Mucosa of gallbladder (tissue), 1 donor: Measurements from ENCODE around the gene PLAC8. TPM values are rescaled to one million over a fixed set of nuclear protein-coding genes. Genes with fewer than 3 reads are reported as not detected.
"Not testable (repeated sequence)": the region's sequence is repeated elsewhere in the genome, so short reads cannot be mapped to it uniquely, and the experiment has no call there.

ENCODE experiments used
- DNase-seq: peaks from one replicate; pipeline ENCODE4 v3.0.0-alpha.2; 2020; ENCODE audit warnings: low spot score
- total RNA-seq: library from RNA; stranded (reverse); gene quantifications from one replicate; pipeline ENCODE4 v1.2.1, GENCODE V29; 2021
- donor health status: DM: no; HTN: no; CAD: no.

PLAC8 gene
- total RNA-seq: 8.2 TPM

DNA sequence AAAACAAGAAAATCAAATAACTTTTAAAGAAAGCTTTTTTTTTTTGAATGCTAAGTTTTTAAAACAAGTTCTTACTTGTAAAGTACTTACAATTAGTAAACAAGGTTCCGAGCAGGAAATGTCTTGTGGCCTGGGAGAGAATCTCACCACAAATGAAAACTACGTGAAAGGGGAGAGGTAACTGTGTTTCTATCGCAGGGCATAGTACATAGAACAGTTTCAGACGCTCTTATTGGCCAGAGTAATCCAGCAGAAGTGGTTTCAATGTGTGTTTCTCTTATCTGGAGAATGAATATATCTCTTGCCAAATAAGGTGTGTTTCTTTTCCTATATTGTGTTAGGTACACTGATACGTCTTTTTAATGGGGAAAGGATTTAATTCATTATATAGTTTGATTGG lies at the start of gene PLAC8:
Gene PLAC8, minus strand, starts transcription at position 154 of the 400 bp plus-strand sequence. CDS start 6,808 bp downstream, outside the sequence.
- DNase-seq: no peak

DNA sequence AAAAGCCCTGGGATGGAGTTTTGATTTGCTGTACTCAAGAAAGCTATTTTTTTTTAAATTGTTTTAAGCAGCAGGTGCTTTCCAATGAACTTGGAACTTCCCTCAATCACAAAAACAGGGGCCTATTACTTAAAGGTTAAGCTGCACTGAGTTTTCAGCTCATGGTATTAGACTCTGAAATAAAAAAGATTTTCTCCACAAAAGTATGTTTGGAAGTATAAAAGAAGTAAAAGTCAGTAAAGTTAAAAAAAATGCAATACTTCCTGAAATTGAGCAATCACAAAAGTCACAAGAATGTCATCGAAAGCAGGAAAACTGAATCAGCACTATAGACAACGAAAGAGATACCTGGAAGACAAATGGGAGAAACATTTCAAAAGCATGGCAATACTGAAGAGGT lies 38.9 kb upstream of the PLAC8 start:
- no peak for DNase-seq

DNA sequence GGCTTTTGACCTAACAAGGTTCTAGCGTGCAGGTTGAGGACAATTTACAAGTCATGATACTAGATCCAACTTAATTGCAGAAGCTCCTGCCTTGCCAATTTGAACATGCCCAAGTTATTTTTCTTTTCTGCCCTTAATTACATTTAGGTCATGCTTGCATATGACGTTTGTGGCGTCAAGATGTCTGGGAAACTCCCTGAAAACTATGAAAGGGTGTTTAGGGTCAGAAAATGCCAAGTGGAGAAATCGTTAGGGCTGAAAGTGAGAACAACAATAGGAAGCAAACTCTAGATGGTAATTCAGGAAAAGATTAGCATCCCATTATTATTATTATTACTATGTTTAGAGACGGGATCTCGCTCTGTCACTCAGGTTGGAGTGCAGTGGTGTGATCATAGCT lies 38.2 kb upstream of the PLAC8 start:
- no peak for DNase-seq

- no peak for DNase-seq
Observed at GRCh38 chr4:83151651-83152050, 37.1 kb upstream of the PLAC8 start.

GRCh38 chr4:83150653-83151330 lies 36.3 kb upstream of the PLAC8 start:
- DNase-seq: no peak

GRCh38 chr4:83149865-83150652 lies 35.5 kb upstream of the PLAC8 start:
- no peak for DNase-seq

- DNase-seq: no peak
Observed at GRCh38 chr4:83146841-83147240, 32.3 kb upstream of the PLAC8 start.

DNA sequence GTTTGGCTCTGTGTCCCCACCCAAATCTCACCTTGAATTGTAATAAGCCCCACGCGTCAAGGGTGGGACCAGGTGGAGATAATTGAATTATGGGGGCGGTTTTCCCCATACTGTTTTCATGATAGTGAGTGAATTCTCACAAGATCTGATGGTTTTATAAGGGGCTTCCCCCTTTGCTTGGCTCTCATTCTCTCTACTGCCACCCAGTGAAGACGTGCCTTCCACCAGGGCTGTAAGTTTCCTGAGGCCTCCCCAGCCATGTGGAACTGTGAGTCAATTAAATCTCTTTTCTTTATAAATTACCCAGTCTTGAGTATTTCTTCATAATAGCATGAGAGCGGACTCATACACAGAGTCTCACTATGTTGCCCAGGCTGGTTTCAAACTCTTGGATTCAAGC lies 31.2 kb upstream of the PLAC8 start:
- DNase-seq: not testable (repeated sequence)

GRCh38 chr4:83139514-83140156 lies 25.1 kb upstream of the PLAC8 start:
- no peak for DNase-seq

GRCh38 chr4:83138946-83139345 lies 24.4 kb upstream of the PLAC8 start:
- DNase-seq: no peak

- no peak for DNase-seq
Observed at GRCh38 chr4:83132065-83132464, 17.5 kb upstream of the PLAC8 start.

- no peak for DNase-seq
Observed at GRCh38 chr4:83129264-83129663, 14.7 kb upstream of the PLAC8 start.

DNA sequence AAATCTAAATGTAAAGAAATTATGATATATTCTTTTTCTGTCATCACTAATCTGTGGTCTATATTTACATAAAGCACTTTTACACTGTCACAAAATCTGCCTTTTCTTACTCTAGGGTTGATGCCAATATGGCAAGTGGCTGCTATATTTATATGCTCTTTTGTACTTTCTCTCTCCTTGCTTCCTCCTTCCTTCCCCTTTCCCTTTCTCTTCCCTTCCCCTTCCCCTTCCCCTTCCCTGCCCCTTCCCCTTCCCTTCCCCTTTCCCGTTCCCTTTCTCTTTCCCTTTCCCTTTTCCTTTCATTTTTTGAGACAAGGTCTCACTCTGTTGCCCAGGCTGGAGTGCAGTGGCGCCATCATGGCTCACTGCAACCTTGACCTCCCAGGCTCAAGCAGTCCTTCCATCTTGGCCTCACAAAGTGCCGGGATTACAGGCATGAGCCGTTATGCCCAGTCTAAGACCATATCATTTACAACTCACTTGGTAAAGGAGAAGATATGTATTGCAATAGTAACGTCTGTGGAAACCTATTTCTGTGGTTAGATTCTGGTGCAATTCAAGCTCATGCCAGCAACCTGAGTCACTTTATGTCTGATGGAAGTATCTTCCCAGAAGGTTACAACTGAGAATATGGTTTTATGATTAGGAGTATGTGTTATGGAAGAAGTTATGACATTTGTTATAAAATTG lies 13.9 kb upstream of the PLAC8 start:
- no peak for DNase-seq

DNA sequence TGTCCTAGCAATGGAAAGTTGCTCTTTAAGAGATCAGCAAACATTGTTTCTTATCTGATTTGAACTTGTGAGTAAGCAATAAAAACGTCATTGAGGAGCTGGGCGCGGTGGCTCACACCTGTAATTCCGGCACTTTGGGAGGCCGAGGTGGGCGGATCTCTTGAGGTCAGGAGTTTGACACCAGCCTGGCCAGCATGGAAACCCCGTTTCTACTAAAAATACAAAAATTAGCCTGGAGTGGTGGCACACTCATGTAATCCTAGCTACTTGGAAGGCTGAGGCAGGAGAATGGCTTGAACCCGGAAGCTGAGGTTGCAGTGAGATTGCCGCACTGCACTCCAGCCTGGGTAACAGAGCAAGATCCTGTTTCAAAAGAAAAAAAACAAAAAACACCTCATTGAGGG lies 11.2 kb upstream of the PLAC8 start:
- no peak for DNase-seq

DNA sequence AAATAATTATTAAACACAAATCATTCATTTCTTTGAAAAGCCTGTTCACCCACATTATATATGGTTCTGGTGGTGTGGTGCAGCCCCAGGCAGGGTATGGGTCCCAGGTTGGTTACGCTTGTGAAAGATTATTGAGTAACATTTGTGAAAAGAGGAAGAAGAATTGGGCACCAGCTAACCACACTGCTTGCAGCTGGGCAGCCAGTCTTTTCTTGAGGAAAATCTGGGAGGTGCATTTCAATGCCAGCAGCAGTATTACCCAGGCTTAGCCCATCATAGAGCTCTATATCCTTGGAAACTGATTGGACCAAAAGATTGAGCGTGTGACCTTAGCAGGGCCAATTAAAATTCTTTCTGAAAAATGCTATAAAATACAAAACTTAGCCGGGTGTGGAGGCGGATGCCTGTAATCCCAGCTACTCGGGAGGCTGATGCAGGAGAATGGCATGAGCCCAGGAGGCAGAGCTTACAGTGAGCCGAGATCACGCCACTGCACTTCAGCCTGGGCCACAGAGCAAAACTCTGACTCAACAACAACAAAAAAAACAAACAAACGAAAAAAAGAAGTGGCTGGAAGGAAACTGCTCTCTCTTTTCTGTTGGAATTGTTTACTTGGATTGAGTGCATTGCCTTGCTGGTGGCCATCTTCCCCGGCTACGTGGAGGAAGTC lies 9.7 kb upstream of the PLAC8 start:
- no peak for DNase-seq

DNA sequence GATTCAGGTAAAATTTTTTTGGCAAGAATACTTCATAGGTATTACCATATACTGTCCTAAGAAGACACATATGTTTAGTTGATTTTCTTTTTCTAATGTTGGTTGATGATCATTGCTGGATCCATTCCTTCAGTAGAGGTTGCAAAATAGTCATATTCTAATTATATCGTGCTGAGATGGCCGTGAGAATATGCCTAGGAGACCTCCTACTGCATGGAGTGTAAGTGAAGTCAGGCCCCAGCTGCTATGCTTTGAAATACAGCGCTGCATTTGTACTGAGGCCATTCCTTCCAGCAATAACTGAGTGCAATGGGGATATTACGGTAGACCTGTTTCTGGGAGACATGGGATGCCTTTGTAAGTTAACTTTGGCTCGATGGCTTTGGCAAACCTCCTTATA lies 6.7 kb upstream of the PLAC8 start:
- DNase-seq: no peak

- DNase-seq: no peak
Observed at GRCh38 chr4:83118869-83119268, 4.3 kb upstream of the PLAC8 start.

DNA sequence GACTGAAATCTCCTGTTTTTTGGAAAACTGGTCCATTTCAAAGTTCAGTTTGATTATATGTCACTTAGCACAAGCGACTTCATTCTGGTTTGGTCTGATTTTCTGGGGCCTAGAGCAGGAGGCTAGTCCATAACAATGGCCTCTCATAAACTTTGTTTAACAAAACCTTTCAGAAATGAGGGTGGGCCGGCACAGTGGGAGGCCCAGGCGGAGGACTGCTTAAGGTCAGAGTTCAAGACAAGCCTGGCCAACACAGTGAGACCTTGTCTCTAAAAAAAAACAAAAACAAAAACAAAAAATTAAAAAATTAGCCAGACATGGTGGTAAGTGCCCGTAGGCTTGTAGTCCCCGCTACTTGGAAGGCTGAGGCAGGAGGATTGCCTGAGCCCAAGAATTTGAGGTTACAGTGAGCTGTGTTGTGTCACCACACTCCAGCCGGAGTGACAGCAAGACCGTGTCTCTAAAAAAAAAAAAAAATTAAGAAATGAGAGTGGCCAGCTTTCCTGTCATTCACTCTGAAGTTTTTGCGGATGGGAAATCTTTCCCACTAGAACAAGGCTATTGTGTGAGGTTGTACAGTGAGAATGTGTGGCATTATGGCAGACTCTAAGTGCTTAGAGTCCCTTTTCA lies 1.2 kb upstream of the PLAC8 start:
- DNase-seq: no peak

DNA sequence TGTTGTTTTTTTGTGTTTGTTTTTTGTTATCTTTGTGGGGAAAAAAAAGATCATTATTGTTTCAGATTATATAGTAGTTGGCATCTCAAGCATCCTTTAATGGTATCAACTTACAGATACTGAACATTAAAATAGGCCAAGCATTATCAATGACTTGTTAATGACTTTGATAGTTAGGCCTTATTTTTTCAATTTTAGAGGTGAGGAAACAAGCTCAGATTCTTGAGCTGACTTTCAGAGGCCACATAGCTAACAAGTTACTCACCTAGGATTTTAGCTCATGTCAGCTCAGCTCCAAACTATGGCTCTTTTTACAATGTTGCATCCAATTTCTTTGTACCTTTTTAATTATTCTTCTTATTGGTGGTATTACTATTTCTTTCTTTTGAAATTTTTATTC lies 471 bp upstream of the PLAC8 start:
- no peak for DNase-seq

DNA sequence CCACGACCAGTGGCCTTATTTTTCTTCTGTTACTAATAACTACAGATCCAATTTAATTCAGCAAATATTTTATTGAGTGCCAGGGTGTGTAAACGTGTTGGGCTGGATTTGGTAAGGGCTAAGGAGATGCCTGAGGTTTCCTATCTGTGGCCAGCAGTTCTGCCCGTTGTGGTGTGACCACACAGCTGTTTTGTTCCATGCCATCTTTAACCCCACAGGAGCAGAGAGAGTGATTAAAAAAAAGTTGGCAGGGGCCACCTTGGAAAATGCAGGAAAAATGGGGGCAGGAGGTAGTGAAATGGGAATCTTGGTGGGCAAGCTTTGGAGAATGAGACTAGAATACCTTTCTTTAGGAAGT lies 1.1 kb downstream of the PLAC8 start:
- no peak for DNase-seq

DNA sequence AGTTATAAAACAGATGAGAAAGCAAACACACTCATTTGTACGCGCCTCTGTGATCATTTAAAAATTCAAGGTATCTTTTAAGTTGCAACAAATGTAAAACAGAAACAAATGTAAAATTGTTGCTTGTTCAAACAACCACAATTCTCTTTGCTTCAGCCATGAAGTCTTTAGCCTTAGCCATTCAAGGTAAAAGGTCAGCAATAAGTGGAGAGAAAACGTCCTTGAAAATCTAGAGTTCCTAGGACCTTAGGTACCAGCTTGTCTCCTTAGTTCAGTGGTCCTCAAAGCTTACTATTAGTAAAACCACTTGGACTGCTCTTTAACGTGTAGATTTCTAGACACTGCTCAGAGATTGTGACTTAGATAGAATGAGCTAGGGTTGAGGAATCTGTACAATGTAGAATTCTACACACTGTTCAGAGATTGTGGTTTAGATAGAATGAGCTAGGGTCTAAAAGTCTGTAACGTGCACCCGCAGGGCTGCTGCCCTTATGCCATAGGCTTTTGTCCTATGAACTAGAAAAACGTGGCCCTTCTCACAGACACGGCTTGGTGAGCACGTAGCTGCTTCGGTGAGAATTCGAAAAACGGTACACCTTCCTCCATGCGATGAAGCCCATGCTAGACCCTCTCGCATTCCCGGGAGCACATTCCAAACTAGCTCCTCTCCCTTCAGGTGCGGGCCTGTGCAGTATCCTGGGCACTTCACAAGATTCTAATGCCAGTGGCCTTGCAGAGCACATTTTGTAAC lies 1.7 kb downstream of the PLAC8 start:
- no peak for DNase-seq
